Measurements from ENCODE around the gene SH3BP4. TPM values are rescaled to one million over a fixed set of nuclear protein-coding genes. Genes with fewer than 3 reads are reported as not detected.

Gene SH3BP4, protein sequence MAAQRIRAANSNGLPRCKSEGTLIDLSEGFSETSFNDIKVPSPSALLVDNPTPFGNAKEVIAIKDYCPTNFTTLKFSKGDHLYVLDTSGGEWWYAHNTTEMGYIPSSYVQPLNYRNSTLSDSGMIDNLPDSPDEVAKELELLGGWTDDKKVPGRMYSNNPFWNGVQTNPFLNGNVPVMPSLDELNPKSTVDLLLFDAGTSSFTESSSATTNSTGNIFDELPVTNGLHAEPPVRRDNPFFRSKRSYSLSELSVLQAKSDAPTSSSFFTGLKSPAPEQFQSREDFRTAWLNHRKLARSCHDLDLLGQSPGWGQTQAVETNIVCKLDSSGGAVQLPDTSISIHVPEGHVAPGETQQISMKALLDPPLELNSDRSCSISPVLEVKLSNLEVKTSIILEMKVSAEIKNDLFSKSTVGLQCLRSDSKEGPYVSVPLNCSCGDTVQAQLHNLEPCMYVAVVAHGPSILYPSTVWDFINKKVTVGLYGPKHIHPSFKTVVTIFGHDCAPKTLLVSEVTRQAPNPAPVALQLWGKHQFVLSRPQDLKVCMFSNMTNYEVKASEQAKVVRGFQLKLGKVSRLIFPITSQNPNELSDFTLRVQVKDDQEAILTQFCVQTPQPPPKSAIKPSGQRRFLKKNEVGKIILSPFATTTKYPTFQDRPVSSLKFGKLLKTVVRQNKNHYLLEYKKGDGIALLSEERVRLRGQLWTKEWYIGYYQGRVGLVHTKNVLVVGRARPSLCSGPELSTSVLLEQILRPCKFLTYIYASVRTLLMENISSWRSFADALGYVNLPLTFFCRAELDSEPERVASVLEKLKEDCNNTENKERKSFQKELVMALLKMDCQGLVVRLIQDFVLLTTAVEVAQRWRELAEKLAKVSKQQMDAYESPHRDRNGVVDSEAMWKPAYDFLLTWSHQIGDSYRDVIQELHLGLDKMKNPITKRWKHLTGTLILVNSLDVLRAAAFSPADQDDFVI
- total RNA-seq: 32.7 and 48.7 TPM in 2 replicates

DNA sequence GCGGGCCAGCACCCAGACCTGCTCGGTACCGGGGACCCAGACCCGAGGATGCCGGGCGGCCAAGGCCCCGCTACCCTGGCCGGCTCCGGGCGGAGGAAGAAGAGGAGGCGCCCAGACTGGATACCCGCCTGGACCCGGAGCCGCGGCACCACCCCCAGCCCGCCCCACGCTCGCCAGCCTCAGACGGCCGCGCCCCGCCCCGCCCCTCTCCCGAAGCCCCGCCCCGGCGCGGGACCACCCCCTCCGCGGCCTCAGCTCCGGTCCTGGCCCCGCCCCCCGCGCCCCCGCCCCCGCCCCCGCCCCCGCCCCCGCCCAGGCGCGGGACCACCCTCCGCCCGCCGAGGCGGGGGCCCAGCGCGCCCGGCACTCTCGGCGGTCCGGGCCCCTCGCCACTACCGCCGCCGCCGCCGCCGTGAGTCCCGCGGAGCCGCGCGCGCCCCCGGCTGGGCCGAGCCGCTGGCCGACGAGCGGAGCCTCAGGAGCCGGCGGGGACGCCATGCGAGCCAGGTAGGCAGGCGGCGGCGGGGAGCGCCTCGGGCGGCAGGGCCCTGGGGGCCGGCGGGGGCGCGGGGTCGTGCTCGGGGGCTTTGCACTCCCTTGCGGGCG, at the start of gene SH3BP4:
Gene SH3BP4, plus strand, starts transcription at position 354 of the 606 bp plus-strand sequence. CDS start 82,986 bp downstream, outside the sequence.

